HG03060 (cell line): Measurements from ENCODE around the gene ZDHHC3.
"Not testable (repeated sequence)": the region's sequence is repeated elsewhere in the genome, so short reads cannot be mapped to it uniquely, and the experiment has no call there.

Experiments
- ATAC-seq: cut with Tn5 transposase; IDR thresholded peaks from one replicate; pipeline ENCODE4 v1.9.1; 2021; ENCODE audit warnings: low read depth, moderate number of reproducible peaks; ENCODE audit not compliant: unreplicated experiment

Gene ZDHHC3

DNA sequence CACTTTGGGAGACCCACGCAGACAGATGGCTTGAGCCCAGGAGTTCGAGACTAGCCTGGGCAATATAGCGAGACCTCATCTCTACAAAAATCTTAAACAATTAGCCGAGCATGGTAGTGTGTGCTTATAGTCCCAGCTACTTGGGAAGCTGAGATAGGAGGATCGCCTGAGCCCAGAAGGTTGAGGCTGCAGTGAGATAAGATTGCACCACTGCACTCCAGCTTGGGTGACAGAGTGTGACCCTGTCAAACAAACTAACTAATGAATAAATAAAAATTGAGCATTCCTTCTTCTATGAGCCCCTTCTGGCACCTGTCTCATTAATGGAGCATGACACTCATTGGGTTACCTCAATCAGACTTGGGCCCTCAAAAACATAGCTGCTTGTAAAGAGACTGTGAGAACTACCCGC, 7.5 kb downstream of the ZDHHC3 start:
- no peak for ATAC-seq

DNA sequence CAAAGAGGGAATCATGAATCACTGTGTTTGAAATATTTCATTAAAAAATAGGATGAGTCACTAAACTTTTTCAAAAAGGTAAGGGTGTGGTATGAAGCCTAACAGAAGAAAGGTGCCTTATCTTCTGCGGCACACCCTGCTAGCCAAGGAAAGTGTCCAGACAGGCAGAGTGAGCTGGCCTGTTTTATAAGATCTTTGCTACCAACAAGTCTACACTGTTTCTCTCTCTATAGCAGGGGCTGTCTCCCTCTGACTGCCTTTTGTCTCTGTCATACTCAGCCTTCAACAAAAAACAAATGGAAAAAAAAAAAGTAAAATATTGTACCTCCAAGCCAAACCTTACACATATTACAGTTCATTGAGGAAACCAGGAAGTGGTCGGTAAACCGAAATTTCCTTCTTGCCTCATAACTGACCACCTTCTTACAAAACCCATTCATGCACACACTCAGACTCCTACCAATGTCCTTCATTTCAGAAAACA, 9.1 kb downstream of the ZDHHC3 start:
- no peak for ATAC-seq

- no peak for ATAC-seq
Observed at GRCh38 chr3:44965165-44965564, 10.8 kb downstream of the ZDHHC3 start.

DNA sequence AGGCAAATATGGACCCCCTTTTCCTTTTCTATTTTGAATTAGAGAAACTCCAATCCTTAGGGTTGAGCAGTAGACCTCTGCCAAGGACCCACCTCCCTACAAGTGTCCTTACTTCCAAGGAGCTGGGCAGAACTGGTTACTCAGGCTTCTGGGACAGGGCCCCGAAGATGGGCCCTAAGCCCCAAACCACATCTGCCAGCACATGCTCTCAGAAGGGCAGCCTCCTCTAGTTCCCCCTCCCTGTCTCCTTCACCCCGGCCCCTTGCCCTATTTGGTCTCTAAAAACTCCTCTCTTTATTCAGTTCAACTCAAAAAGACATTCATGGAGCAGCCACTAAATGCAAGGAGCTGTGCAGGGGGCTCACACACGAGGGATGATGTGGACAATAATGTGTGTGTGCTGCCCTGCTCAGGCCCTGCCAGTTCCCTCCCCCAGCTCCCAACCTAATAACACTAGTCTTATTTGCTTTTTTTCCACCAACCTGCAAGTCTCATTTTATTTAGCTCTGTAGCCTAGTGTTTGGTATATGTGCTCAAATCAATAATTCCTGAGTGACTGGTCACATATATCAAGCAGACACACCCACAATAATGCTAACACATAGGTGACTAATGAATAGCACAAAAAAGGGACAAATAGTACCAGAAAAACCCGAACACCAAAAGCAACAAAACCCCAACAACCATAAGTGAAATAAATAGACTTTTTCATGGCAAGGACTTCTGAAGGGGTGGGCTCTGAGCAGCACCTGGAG, 12.2 kb downstream of the ZDHHC3 start:
- ATAC-seq = no peak

GRCh38 chr3:44962621-44963393, 13.2 kb downstream of the ZDHHC3 start:
- ATAC-seq = no peak

DNA sequence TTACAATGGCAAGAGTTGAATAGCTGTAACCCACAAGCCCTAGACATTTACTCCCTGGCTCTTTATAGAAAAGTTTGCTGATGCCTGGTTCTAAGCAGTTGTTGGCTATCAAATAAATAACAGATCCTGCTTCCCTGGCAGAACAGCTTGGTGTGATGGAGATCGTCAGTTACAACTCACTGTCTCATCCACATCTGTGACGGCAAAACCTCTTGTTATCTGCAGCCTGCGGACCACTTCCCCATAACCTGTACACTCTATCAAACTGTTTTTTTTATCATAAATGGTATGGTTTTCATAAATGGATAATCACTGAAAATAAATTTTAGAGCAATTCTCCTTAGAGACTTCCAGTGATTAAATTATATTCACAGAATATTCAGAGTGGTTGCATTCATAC, 14.1 kb downstream of the ZDHHC3 start:
- ATAC-seq = no peak

GRCh38 chr3:44960387-44961026, 15.5 kb downstream of the ZDHHC3 start:
- no peak for ATAC-seq

DNA sequence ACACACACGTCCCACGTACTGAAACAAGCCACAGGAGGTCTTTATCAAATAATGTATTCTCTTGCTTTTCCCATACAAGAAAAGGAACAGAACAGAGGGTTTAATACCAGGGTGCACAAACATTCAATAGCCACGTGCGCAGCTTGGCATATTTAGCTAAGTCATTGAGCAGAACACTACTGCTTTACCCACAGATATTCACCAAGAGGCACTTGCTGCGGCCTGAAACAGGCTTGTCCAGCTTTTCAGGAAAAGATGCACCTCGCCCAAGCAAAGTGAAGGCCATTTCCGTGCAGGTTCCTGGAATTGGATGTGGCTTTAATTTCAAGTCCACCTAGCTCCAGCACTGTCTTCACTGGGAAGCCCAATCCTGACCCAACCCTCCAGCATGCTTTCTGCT, 17.6 kb downstream of the ZDHHC3 start:
- no peak for ATAC-seq

DNA sequence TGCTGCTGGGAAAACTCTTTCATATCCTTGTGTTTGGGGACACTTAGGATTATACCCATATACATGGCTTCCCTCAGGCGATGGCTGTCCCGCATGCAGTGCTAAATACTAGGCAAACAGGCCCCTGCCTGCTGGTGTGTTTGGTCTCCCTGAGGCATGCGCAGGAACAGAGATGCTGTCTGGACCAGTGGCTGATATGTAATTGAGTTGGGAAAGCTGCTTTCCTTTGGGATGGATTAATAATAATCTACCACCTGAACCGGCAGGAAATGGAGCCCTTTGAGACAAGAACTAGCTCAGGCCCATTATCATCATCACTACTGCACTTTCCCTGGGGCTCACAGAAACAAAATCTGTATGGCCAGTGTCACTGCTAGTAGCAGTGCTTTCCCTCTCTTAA, 18.0 kb downstream of the ZDHHC3 start:
- no peak for ATAC-seq

GRCh38 chr3:44955917-44956316, 20.1 kb downstream of the ZDHHC3 start:
- no peak for ATAC-seq

- ATAC-seq = peak; percentile 53
Observed at GRCh38 chr3:44954962-44955361, 21.0 kb downstream of the ZDHHC3 start.

DNA sequence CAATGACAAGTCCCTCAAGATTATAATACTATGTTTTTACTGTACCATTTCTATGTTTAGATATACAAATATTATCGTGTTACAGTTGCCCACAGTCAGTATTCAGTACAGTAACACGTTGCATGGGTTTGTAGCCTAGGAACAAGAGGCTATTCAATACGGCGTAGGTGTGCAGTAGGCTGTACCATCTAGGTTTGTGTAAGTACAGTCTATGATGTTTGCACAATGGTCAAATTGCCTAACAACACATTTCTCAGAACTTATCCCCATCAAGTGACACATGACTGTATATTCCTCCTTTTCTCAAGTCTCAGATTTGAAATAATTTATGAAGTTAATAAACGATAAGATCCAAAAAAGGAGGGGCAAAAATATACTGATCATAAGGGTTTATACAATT, 21.7 kb downstream of the ZDHHC3 start:
- ATAC-seq = no peak

GRCh38 chr3:44952689-44953088, 23.3 kb downstream of the ZDHHC3 start:
- ATAC-seq = no peak

DNA sequence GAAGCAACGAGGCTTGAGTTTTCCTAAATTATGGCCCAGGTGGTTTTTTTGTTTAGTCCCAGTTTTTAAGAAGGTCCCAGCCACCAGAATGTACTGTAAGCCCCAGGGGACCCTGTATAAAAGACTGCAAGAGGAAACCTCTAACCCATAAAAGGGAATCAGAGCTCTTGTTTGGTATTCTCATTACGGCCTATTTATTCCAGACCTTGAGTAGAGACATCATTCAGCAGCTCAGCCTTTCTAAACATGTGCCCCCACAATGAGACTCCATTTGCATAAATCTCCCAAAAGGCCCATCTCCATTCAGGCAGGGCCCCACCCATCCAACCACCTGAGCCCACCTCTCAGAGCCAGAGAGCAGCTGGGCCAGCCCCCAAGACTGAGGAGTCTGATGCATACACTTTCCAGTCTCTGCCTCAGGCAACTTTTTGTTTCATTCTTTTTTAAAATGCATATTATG, 25.7 kb downstream of the ZDHHC3 start:
- ATAC-seq = no peak

GRCh38 chr3:44949770-44950169, 26.2 kb downstream of the ZDHHC3 start:
- ATAC-seq = not testable (repeated sequence)

DNA sequence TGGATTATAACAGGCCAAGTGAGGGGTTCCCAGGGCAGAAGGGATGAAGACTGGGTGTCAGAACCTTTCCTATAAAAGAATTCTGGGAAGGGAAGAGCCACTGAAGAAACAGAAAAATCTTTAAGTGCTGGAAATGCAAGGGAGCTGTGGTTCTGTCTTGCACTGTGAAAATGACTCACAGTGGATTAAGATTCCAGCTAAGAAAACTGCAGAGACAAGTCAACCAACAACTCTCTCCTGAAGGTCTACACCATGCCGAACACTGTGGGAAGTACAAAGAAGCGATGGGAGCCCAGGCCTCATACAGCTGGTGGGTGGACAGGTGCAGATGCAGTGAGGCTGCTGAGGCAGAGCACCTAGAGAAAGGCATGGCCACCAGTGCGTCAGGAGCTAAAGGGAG, 27.7 kb downstream of the ZDHHC3 start:
- no peak for ATAC-seq

GRCh38 chr3:44942202-44942921, 33.6 kb downstream of the ZDHHC3 start:
- ATAC-seq = no peak

DNA sequence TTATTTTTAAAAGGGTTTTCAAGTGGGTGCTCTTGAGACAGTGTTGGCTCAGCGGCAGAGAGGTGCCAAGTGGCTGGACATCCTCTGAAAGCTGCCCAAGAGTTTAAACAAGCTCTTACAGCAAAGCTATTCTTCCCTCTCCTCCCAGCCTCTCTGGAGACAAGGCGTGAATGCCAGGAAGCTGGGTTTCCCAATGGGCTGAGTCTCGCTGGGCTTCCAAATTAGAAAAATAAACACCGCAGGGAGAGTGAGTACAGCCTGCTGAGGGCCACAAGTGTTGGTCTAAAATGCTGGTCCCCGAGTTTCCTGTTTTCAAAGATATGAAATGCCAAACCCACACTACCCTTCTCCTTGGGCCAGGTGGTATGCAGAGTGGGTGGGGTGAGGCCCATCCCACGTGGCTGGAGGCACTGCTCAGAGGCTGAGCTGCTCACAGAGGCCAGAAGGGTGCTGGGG, 36.4 kb downstream of the ZDHHC3 start:
- no peak for ATAC-seq

GRCh38 chr3:44932986-44933944, 42.7 kb downstream of the ZDHHC3 start:
- no peak for ATAC-seq
